Measurements from ENCODE around the gene HS1BP3. TPM values are rescaled to one million over a fixed set of nuclear protein-coding genes. Genes with fewer than 3 reads are reported as not detected.
A peak's percentile ranks its signal among the peaks of the same experiment; 100 is the strongest.

HS1BP3 gene
- total and polyA plus RNA-seq, 3 experiments from 2014 or later, result 9.3 to 19.4 (median 9.5) TPM

DNA sequence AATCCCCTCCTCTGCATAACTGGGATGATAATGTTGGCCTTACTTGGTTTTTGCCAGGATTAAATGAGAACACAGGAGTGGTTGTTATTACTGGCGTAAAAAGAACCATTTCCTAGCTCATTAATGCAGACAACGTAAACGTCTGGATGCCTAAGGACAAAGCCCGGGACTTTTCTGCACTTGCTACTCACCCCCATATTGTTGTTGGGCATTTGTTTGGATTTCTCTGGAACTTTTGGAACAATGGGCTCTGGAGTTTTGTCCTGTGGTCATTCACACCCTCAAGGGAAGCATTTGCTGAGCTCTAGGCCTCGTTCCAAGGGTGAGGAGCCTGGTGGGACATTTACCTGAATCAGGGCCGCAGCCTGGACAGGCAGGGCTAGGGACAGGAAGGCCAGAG lies 76.0 kb downstream of the HS1BP3 start:
- Histone ChIP-seq H3K9me3 (ENCODE audit: low read length) (no peaks in the 10 kb centered on the region), H3K4me1 (ENCODE audit: insufficient read depth, low read length) (peaks cover 19% of the 10 kb centered on the region), H3K27ac (ENCODE audit: low read depth, low read length) (no peak overlapping the region), H3K4me3 (ENCODE audit: low read length) (no peak overlapping the region), H3K36me3 (ENCODE audit: insufficient read depth, low read length) (no peaks in the 10 kb centered on the region), H3K27me3 (ENCODE audit: insufficient read depth, low read length, poor library complexity, severe bottlenecking) (no peaks in the 10 kb centered on the region)
- H3K9me3 Mint-ChIP-seq, result no peaks in the 10 kb centered on the region
- H3K4me1 Mint-ChIP-seq, result peaks cover 14 to 17% (median 16%) of the 10 kb centered on the region in 3 donors
- DNase-seq, result no peak
- ChIA-PET POLR2A (no interaction called here), CTCF (interaction anchor here (2.4 kb wide), 1 partner anchor 76 kb away, joined by 10 read pairs; the partner anchor contains the start of gene HS1BP3)
- peaks cover 0 to 7% (median 0%) of the 10 kb centered on the region in 3 donors for H3K36me3 Mint-ChIP-seq
- H3K27me3 Mint-ChIP-seq, result peaks cover 0 to 2% of the 10 kb centered on the region in 2 donors
- H3K4me3 Mint-ChIP-seq, result no peak overlapping the region
- H3K27ac Mint-ChIP-seq, result peak overlapping the region in 1 of 8 donors; percentile 79

DNA sequence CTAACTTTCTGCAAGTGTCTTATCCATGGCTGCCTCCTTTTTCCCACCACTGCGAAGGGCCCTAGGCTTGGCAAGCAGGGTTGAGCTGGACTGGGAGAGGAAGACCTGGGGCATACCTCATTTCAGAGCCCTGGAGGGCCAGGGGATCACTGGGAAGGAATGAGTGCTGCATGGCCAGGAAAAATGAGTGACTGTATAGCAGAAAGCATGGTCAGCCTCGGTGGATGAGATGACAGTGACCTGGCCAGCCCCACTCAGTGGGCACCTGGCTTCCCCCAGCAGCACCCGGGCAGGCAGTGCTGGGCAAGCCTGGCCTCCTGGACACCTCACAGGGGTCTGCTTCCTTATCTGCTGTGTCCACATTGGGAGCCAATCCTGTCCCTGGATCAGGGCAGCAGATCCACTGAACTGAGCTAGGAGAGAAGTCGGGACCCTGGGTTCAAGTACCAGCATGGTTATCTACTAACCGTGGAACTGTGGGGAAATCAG lies 76.4 kb downstream of the HS1BP3 start:
- Histone ChIP-seq H3K4me1 (ENCODE audit: insufficient read depth, low read length) (peaks cover 19% of the 10 kb centered on the region), H3K9me3 (ENCODE audit: low read length) (no peaks in the 10 kb centered on the region), H3K4me3 (ENCODE audit: low read length) (no peak overlapping the region), H3K36me3 (ENCODE audit: insufficient read depth, low read length) (no peaks in the 10 kb centered on the region), H3K27me3 (ENCODE audit: insufficient read depth, low read length, poor library complexity, severe bottlenecking) (no peaks in the 10 kb centered on the region), H3K27ac (ENCODE audit: low read depth, low read length) (no peak overlapping the region)
- Mint-ChIP-seq H3K4me1 (peaks cover 14 to 17% (median 16%) of the 10 kb centered on the region in 3 donors), H3K4me3 (no peak overlapping the region), H3K9me3 (no peaks in the 10 kb centered on the region), H3K27ac (peak overlapping the region in 3 of 8 donors; percentile 17 to 39 (median 33)), H3K27me3 (peaks cover 0 to 2% of the 10 kb centered on the region in 2 donors), H3K36me3 (peaks cover 0 to 7% (median 0%) of the 10 kb centered on the region in 3 donors)
- ChIA-PET POLR2A (no interaction called here), CTCF (interaction anchor here (0.8 to 2.4 kb wide), 2 partner anchors 77 to 132 kb away, joined by 3 to 10 read pairs; partner anchors contain the start of gene HS1BP3)
- no peak for DNase-seq

DNA sequence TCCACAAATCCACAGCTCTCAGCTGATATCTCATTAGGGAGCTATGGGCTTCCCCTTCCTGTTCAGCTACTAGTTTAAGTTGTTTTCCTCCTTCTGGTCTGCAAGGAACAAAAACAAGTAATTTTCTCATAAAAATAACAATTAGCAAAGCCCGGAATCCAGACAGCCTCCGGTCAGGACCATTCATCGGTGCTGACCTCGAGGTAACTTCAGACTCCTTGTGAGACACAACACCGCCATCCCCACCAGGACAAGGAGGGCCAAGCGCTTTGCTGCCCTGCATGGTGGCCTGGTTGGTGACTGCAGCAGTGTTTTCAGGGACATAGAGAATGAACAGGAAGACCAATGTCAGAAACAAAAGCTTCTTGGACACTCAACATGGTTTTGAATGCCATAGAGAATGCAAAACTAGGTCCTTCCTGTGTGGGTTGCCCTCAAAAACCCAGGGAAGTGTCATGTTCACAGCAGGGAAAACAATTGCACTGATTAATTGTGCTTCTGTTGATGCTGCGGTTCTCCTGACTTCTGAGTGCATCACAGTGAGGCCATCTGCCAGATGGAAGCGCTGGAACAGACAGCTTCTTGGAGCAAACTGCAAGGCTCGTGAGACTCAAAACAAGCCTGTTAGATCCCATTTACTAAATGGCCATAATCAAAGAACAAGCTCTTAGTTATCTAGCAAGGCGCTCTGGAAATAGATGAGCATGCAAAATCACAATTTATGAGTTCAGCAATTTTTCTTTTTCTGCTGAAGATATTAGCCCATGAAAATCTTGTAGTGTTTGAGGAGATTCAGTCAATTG lies 77.1 kb downstream of the HS1BP3 start:
- Mint-ChIP-seq H3K27me3 (peaks cover 0 to 2% of the 10 kb centered on the region in 2 donors), H3K9me3 (no peaks in the 10 kb centered on the region), H3K36me3 (peaks cover 0 to 7% (median 0%) of the 10 kb centered on the region in 3 donors), H3K27ac (peak overlapping the region in 3 of 8 donors; percentile 33 to 92 (median 39)), H3K4me3 (no peak overlapping the region), H3K4me1 (peaks cover 14 to 17% (median 16%) of the 10 kb centered on the region in 3 donors)
- no peak overlapping the region for H3K4me3 ChIP-seq (ENCODE audit: low read length)
- H3K9me3 ChIP-seq (ENCODE audit: low read length), result no peaks in the 10 kb centered on the region
- H3K27me3 ChIP-seq (ENCODE audit: insufficient read depth, low read length, poor library complexity, severe bottlenecking), result no peaks in the 10 kb centered on the region
- no peak overlapping the region for H3K27ac ChIP-seq (ENCODE audit: low read depth, low read length)
- ChIA-PET CTCF (interaction anchor here (0.8 to 0.9 kb wide), 2 partner anchors 88 to 132 kb away, joined by 3 to 4 read pairs; no protein-coding TSS in a partner anchor), POLR2A (no interaction called here)
- DNase-seq, result no peak
- H3K4me1 ChIP-seq (ENCODE audit: insufficient read depth, low read length), result peaks cover 19% of the 10 kb centered on the region
- no peaks in the 10 kb centered on the region for H3K36me3 ChIP-seq (ENCODE audit: insufficient read depth, low read length)

DNA sequence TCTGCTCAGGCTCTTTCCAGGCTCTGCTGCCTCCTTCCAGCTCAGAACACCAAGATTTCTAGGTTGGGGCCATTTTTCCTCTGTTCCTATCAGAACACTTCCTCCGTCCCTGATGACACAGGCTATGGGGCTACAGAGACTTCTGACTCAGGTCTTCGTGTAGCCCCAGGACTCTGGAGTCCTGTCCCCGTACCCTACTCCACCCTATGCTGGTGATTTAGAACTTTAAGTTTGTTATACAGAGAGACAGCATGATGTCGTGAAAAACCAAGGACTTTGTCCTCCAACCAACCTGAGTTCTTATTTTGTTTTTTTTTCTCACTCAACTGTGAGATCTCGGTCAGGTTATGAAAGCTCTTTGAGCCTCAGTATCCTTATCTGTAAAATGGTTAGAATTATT lies 78.7 kb downstream of the HS1BP3 start:
- H3K4me3 ChIP-seq (ENCODE audit: low read length), result no peak overlapping the region
- H3K9me3 Mint-ChIP-seq, result no peaks in the 10 kb centered on the region
- peaks cover 13% of the 10 kb centered on the region for H3K4me1 ChIP-seq (ENCODE audit: insufficient read depth, low read length)
- peak overlapping the region in 2 of 8 donors; percentile 69 to 87 for H3K27ac Mint-ChIP-seq
- POLR2A ChIA-PET, result no interaction called here
- no peak overlapping the region for H3K27ac ChIP-seq (ENCODE audit: low read depth, low read length)
- H3K27me3 Mint-ChIP-seq, result peaks cover 0 to 2% of the 10 kb centered on the region in 2 donors
- no peaks in the 10 kb centered on the region for H3K36me3 ChIP-seq (ENCODE audit: insufficient read depth, low read length)
- peaks cover 0 to 7% (median 0%) of the 10 kb centered on the region in 3 donors for H3K36me3 Mint-ChIP-seq
- peaks cover 10 to 13% (median 12%) of the 10 kb centered on the region in 3 donors for H3K4me1 Mint-ChIP-seq
- no peak overlapping the region for H3K4me3 Mint-ChIP-seq
- no peak for DNase-seq
- CTCF ChIA-PET, result interaction anchor here (1.2 kb wide), 1 partner anchor 79 kb away, joined by 3 read pairs; no protein-coding TSS in a partner anchor
- no peaks in the 10 kb centered on the region for H3K27me3 ChIP-seq (ENCODE audit: insufficient read depth, low read length, poor library complexity, severe bottlenecking)
- H3K9me3 ChIP-seq (ENCODE audit: low read length), result no peaks in the 10 kb centered on the region

DNA sequence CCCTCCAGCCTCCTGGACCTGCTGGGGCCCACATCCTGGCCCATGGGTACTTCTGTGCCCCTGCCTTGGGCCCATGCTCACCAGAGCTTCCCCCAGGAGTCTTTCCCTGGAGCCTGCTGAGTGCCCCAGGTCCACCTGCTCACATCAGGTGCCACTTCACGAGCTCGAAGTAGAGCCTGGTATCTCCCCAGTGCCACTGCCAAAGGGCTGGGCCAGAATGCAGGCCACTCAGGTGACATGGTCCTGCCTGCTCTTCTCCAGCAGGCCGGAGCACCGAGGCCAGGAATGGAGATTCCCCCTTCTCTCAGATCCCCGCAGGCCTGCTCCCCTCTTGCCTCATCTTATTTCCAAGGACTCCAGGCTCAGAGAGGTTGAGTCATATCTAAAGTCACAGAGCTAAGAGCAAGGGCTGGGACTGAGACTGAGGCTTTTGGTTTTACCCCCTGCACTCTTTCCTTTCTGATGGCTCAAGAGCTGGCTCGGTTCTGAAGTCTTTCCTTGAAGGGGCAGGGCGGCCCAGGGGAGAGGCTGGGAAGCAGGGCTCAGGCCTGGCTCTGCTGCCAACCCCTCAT lies 79.2 kb downstream of the HS1BP3 start:
- Mint-ChIP-seq H3K9me3 (no peaks in the 10 kb centered on the region), H3K4me1 (peaks cover 6 to 8% (median 7%) of the 10 kb centered on the region in 3 donors), H3K36me3 (peaks cover 0 to 5% (median 0%) of the 10 kb centered on the region in 3 donors), H3K27ac (peak overlapping the region in 2 of 8 donors; percentile 34 to 87), H3K27me3 (peaks cover 0 to 5% of the 10 kb centered on the region in 2 donors), H3K4me3 (no peak overlapping the region)
- Histone ChIP-seq H3K4me1 (ENCODE audit: insufficient read depth, low read length) (peaks cover 8% of the 10 kb centered on the region), H3K27me3 (ENCODE audit: insufficient read depth, low read length, poor library complexity, severe bottlenecking) (no peaks in the 10 kb centered on the region), H3K9me3 (ENCODE audit: low read length) (no peaks in the 10 kb centered on the region), H3K27ac (ENCODE audit: low read depth, low read length) (no peak overlapping the region), H3K36me3 (ENCODE audit: insufficient read depth, low read length) (no peaks in the 10 kb centered on the region), H3K4me3 (ENCODE audit: low read length) (no peak overlapping the region)
- POLR2A ChIA-PET, result no interaction called here
- no peak for DNase-seq
- CTCF ChIA-PET, result interaction anchor here (1.2 kb wide), 1 partner anchor 80 kb away, joined by 3 read pairs; no protein-coding TSS in a partner anchor

DNA sequence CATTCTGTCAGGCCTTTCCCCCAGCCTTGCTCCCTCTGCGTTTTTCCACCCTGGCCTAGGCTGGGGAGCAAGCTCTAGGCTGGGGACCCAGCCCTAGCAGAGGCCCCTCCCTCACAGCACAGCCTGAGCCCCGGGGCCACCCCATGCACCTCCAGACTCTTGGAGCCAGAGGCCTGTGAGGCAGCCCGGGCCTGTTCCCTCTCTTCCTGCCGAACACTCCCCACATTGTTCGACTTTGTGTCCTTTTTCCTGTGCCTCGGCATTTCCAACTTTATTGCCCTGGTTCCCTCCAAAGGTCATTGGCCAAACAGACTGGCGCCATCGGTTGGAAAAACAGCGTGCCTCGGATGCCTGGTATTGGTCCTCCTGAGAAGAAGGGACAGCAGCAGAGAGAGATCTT lies 79.7 kb downstream of the HS1BP3 start:
- no peak overlapping the region for H3K27ac Mint-ChIP-seq

DNA sequence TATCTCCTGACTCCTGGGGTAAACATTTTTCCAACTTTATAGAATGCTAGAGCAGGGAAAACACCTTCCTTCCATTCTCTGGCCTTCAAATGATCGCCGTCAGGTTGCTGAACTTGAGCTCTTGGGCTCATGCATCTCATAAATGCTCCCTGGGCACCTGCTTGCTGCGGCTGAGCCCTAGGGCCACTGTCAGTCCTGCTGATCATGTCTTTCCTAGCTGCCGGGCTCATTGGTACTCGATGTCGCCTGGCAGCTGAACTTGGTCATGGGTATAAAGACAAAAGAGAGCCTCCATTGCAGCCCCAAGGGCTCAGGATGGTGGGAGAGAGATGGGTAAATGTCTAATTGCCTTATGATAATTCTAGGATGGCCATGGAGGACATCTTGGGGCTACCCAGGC lies 80.6 kb downstream of the HS1BP3 start:
- ChIA-PET CTCF (no interaction called here), POLR2A (no interaction called here)
- no peak overlapping the region for H3K4me3 ChIP-seq (ENCODE audit: low read length)
- no peaks in the 10 kb centered on the region for H3K4me1 ChIP-seq (ENCODE audit: insufficient read depth, low read length)
- Mint-ChIP-seq H3K27me3 (peaks cover 2 to 5% of the 10 kb centered on the region in 2 donors), H3K4me3 (no peak overlapping the region), H3K36me3 (no peaks in the 10 kb centered on the region), H3K4me1 (no peaks in the 10 kb centered on the region), H3K9me3 (no peaks in the 10 kb centered on the region), H3K27ac (peak overlapping the region in 1 of 8 donors; percentile 40)
- no peaks in the 10 kb centered on the region for H3K27me3 ChIP-seq (ENCODE audit: insufficient read depth, low read length, poor library complexity, severe bottlenecking)
- DNase-seq, result no peak
- no peaks in the 10 kb centered on the region for H3K9me3 ChIP-seq (ENCODE audit: low read length)
- no peaks in the 10 kb centered on the region for H3K36me3 ChIP-seq (ENCODE audit: insufficient read depth, low read length)
- H3K27ac ChIP-seq (ENCODE audit: low read depth, low read length), result no peak overlapping the region

More for the DNA sequence above, 79.7 kb downstream of the HS1BP3 start:
- H3K4me1 ChIP-seq (ENCODE audit: insufficient read depth, low read length), result peaks cover 3% of the 10 kb centered on the region
- no peaks in the 10 kb centered on the region for H3K9me3 Mint-ChIP-seq
- CTCF ChIA-PET, result interaction anchor here (1.2 kb wide), 1 partner anchor 80 kb away, joined by 3 read pairs; no protein-coding TSS in a partner anchor
- H3K36me3 Mint-ChIP-seq, result peaks cover 0 to under 1% (median 0%) of the 10 kb centered on the region in 3 donors
- no peak for DNase-seq
- H3K27me3 ChIP-seq (ENCODE audit: insufficient read depth, low read length, poor library complexity, severe bottlenecking), result no peaks in the 10 kb centered on the region
- peaks cover 1 to 3% (median 2%) of the 10 kb centered on the region in 3 donors for H3K4me1 Mint-ChIP-seq
- H3K36me3 ChIP-seq (ENCODE audit: insufficient read depth, low read length), result no peaks in the 10 kb centered on the region
- POLR2A ChIA-PET, result no interaction called here
- H3K27ac ChIP-seq (ENCODE audit: low read depth, low read length), result no peak overlapping the region
- H3K27me3 Mint-ChIP-seq, result peaks cover 0 to 5% of the 10 kb centered on the region in 2 donors
- no peaks in the 10 kb centered on the region for H3K9me3 ChIP-seq (ENCODE audit: low read length)
- H3K4me3 Mint-ChIP-seq, result no peak overlapping the region
- no peak overlapping the region for H3K4me3 ChIP-seq (ENCODE audit: low read length)
